ENCODE results near the gene FGR.
A peak's percentile ranks its signal among the peaks of the same experiment; 100 is the strongest.
"Not testable (repeated sequence)": the region's sequence is repeated elsewhere in the genome, so short reads cannot be mapped to it uniquely, and the experiment has no call there.

FGR gene

DNA sequence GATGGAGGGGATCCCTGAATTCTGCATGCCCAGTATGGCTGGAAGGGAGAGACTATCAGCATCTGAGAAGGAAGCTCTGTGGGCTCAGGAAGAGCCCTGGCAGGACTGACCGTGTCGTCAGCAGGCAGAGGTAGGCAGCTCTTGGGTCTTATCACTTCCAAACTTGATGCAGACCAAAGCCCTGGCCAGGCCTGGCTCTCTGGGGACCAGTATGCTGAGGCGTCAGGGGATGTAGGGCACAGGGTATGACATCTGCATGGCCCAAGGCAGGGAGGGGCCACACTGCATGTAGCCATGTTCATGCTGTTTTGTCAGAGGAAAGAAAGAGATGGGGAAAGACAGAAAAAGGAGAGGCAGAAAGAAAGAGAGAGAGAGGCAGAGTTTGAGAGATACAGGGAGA is 6.3 kb downstream of the FGR start:
- FAIRE-seq = peak; percentile 81
- DNase-seq (ENCODE audit: insufficient read length, low spot score) = no peak
- TF ChIP-seq POU2F2 (IDR thresholded peaks at IDR 0.05; ENCODE audit: low read depth, low read length) (no peak), POLR2AphosphoS5 (IDR thresholded peaks at IDR 0.05; ENCODE audit: low read depth, low read length) (no peak), SPI1 (IDR thresholded peaks at IDR 0.05; ENCODE audit: low read depth, low read length) (no peak), PAX5 (IDR thresholded peaks at IDR 0.05; ENCODE audit: insufficient read depth, low read length, severe bottlenecking) (no peak), TAF1 (IDR thresholded peaks at IDR 0.05; ENCODE audit: low read depth, low read length) (no peak), POLR2A (IDR thresholded peaks at IDR 0.05; ENCODE audit: low read depth, low read length) (no peak)

DNA sequence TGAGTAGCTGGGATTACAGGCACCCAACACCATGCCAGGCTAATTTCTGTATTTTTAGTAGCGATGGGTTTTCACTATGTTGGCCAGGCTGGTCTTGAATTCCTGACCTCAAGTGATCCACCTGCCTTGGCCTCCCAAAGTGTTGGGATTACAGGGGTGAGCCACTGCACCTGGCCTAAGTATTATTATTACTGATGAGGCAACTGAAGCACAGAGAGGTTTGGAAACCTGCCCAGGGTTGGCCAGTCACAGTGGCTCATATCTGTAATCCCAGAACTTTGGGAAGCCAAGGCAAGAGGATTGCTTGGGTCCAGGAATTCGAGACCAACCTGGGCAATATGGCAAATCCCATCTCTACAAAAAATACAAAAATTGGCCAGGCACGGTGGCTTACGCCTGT is 7.3 kb downstream of the FGR start:
- DNase-seq (ENCODE audit: insufficient read length, low spot score); FAIRE-seq: not testable (repeated sequence)

DNA sequence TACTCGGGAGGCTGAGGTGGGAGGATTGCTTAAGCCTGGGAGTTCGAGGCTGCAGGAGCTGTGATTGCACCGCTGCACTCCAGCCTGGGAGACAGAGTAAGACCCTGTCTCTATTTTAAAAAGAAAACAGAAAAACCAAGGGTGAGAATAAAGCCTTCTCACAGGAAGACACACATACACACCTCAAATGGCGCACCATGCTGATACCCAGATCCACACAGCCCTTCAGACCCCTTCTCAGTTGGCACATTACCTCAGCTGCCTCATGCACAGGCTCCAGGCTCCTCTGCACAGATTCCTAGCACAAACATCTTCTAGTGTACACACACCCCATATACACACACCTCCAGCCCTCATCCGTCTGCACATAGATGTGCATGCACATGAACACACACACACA is 7.9 kb downstream of the FGR start:
- DNase-seq (ENCODE audit: insufficient read length, low spot score) (no peak), FAIRE-seq (peak; percentile 41)
- TF ChIP-seq TAF1 (IDR thresholded peaks at IDR 0.05; ENCODE audit: low read depth, low read length) (no peak), PAX5 (IDR thresholded peaks at IDR 0.05; ENCODE audit: insufficient read depth, low read length, severe bottlenecking) (no peak), POU2F2 (IDR thresholded peaks at IDR 0.05; ENCODE audit: low read depth, low read length) (no peak)

DNA sequence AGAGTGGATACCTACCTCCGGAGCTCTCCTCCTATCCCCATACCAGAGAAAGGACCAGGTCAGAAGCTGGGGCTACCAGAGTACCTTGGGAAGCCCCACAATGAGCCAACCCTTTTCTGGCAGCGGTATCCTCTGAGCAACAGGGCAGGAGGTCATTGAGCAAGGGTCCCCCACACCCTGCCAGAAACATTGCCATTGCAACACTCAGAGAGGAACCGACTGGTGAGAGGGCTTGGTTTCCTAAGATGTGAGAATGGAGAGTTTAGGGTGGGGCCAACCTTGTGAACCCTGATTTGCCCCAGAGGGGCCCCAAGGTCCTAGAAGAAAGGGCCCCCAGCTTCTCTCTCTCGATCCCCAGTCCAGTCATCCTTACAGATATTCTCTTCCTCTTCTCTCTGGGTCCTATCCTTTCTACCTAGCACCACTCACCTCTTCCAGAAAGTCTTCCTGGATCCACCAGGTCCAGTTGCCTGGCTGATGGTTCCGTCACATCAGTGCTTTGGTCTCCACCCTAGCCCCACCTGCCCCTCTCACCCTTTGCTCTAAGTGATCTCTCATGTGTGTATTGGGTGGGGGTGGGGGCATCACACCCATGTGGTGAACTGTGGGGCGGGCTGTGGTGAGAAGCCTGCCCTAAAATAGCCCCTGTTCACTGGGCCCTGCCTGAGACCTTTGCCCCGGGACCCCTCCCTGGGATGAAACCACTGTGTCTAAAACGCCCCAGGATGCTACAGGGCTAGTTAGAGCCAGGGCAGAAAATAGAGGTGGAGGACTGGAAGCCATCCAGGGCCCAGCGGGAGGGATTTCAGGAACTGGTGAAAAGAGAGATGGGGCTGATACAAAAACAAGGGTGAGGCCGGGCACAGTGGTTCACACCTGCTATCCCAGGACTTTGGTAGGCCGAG is 8.7 kb downstream of the FGR start:
- DNase-seq (ENCODE audit: insufficient read length, low spot score) (no peak), FAIRE-seq (peak; percentile 88)
- TF ChIP-seq PAX5 (IDR thresholded peaks at IDR 0.05; ENCODE audit: insufficient read depth, low read length, severe bottlenecking) (peak; percentile 11), TAF1 (IDR thresholded peaks at IDR 0.05; ENCODE audit: low read depth, low read length) (peak; percentile 33), POU2F2 (IDR thresholded peaks at IDR 0.05; ENCODE audit: low read depth, low read length) (no peak), POLR2A (IDR thresholded peaks at IDR 0.05; ENCODE audit: low read depth, low read length) (peak; percentile 74; the same call in 1 of the 2 replicates), SPI1 (IDR thresholded peaks at IDR 0.05; ENCODE audit: low read depth, low read length) (peak; percentile 48), POLR2AphosphoS5 (IDR thresholded peaks at IDR 0.05; ENCODE audit: low read depth, low read length) (peak; percentile 61; the same call in 1 of the 2 replicates)

DNA sequence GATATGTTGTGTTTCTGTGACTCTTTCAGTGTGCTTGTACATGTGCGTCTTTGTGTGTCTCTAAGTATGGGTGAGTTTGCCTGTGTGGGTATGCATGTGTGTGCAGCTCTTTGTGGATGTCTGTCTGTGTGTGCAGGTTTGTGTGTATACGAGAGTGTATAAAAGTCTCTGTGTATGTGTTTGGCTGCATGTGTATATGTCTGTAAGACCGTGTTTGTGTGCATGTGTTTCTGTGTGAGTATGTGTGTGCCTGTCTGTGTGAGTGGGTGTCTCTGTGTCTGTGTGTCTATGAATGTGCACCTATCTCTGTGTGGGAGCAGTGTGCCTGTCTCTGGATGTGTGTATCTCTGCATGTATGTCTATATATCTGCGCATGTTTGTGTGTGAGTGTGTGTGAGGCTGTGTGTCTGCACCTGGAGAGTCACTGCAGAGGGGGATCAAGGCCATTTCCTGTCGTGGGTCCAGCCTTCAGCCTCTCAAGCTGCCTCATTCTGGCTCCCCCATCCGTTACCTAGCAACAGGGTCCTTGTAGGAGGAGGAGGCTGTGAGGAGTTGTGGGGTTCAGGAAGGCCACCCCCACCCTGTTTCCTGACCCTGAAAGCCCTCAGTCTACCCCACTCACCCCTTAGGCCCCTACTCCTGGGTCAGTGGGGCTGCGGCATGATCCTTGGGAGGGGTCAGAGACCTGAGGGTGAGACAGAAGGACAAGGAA is 10.4 kb downstream of the FGR start:
- DNase-seq (ENCODE audit: insufficient read length, low spot score) = no peak
- TF ChIP-seq POLR2A (IDR thresholded peaks at IDR 0.05; ENCODE audit: low read depth, low read length) (no peak), TAF1 (IDR thresholded peaks at IDR 0.05; ENCODE audit: low read depth, low read length) (no peak), POLR2AphosphoS5 (IDR thresholded peaks at IDR 0.05; ENCODE audit: low read depth, low read length) (no peak), PAX5 (IDR thresholded peaks at IDR 0.05; ENCODE audit: insufficient read depth, low read length, severe bottlenecking) (no peak)
- FAIRE-seq = no peak

DNA sequence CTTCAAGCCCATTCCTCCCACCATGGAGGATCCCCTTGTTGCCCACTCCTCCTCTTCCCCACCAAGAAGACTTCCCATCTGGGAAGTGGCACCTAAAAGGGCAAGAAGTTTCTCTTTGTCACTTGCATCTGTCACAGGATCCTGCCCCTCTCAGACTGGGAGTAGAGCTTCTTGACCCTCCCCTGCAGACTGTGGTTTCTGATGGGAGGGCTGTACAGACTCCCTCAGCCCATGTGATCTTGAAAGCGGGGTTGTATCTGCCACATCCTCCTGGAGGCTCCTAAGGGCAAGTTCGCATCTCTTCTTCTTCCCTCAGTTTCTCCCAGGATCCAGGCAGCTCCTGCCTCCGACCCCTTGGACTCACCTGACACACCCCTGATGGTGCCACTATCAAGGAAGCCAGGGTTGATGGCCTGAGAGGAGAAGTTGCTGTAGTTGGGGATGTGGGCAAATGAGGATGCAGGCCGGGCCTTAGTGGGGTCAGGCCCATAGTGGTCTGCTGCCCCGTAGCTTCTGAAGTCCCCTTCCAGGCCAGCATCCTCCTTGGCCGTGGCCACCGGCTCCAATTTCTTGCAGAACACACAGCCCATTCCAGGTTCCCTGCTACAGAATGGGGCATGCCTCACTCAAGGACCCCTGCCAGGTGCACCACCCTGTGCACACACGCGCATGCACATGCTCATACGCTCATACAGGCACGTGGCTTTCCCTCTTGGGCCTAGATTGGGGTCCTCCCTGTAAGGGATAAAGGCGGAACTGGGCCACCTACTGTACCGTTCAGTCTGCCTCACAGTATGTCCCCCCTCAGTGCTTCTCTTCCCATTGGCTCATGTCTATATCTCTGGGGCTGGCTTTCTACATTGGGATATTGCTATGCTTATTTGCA is 11.4 kb downstream of the FGR start:
- DNase-seq (ENCODE audit: insufficient read length, low spot score) (no peak), FAIRE-seq (peak; percentile 62)
- TF ChIP-seq POLR2A (IDR thresholded peaks at IDR 0.05; ENCODE audit: low read depth, low read length) (peak; percentile 43; the same call in 1 of the 2 replicates), SPI1 (IDR thresholded peaks at IDR 0.05; ENCODE audit: low read depth, low read length) (no peak)

DNA sequence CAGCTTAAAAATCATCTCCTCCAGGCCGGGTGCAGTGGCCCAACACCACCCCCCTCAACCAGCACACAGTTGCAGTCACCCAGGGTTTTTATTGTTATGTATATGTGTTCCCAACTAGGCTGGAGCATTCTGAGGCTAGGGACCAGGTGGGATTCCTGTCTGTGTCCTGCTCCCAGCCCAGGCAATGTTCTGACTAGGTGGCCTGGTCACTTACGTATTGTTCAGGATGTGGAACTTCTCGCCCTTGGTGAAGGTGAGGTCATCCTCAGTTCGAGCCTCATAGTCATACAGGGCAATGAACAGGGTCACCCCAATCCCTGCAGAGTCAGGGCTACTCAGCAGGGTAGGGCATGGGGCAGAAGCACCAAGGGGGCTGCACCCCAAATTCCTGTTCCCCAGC is 12.2 kb downstream of the FGR start:
- FAIRE-seq = peak; percentile 80
- no peak for DNase-seq (ENCODE audit: insufficient read length, low spot score)
- TF ChIP-seq POLR2A (IDR thresholded peaks at IDR 0.05; ENCODE audit: low read depth, low read length) = no peak
- TF ChIP-seq SPI1 (IDR thresholded peaks at IDR 0.05; ENCODE audit: low read depth, low read length) = no peak
- TF ChIP-seq POLR2AphosphoS5 (IDR thresholded peaks at IDR 0.05; ENCODE audit: low read depth, low read length) = no peak
- no peak for TF ChIP-seq POU2F2 (IDR thresholded peaks at IDR 0.05; ENCODE audit: low read depth, low read length)
- no peak for TF ChIP-seq TAF1 (IDR thresholded peaks at IDR 0.05; ENCODE audit: low read depth, low read length)
- no peak for TF ChIP-seq PAX5 (IDR thresholded peaks at IDR 0.05; ENCODE audit: insufficient read depth, low read length, severe bottlenecking)

DNA sequence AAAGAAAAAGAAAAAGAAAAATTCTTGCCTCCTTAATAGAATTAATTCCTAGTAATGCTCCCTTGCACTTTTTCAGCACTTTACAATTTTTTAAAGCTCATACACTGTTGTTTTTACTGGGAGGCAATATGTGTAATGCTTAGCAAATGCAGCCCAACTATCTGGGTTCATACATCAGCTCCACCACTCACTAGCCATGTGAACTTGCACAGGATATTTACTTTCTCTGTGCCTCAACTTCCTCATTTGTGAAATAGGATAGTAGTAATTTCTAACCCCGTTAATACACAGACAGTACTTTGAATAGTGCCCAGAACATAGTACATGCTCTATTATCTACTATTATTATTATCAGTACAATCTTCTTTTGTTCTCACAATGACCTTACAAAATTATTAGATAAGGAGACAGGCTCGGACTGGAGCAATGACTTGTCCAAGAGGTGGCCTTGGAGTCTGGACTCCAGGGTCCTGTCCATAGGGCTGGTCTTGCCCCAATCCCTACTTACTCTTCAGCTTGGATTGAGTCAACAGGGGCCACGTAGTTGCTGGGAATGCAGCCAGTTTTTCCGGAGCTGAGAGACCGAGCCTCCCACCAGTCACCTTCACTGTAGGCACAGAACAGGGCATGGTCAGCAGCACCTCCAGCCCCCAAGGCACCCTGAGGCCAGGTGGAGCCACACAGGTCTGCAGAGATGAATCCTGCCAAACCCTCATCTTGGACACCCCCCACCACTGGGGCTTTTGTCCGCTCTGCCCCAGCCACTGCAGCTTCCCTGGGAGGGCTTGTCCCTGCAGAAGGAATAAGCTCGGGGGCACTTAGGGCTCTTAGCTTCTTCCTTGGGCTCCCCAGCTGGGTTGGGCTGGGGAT is 13.7 kb downstream of the FGR start:
- FAIRE-seq (peak; percentile 54), DNase-seq (ENCODE audit: insufficient read length, low spot score) (no peak)
- TF ChIP-seq POLR2A (IDR thresholded peaks at IDR 0.05; ENCODE audit: low read depth, low read length) (no peak; the same call in 1 of the 2 replicates), POLR2AphosphoS5 (IDR thresholded peaks at IDR 0.05; ENCODE audit: low read depth, low read length) (no peak), TAF1 (IDR thresholded peaks at IDR 0.05; ENCODE audit: low read depth, low read length) (no peak), POU2F2 (IDR thresholded peaks at IDR 0.05; ENCODE audit: low read depth, low read length) (no peak), PAX5 (IDR thresholded peaks at IDR 0.05; ENCODE audit: insufficient read depth, low read length, severe bottlenecking) (no peak), SPI1 (IDR thresholded peaks at IDR 0.05; ENCODE audit: low read depth, low read length) (no peak)

DNA sequence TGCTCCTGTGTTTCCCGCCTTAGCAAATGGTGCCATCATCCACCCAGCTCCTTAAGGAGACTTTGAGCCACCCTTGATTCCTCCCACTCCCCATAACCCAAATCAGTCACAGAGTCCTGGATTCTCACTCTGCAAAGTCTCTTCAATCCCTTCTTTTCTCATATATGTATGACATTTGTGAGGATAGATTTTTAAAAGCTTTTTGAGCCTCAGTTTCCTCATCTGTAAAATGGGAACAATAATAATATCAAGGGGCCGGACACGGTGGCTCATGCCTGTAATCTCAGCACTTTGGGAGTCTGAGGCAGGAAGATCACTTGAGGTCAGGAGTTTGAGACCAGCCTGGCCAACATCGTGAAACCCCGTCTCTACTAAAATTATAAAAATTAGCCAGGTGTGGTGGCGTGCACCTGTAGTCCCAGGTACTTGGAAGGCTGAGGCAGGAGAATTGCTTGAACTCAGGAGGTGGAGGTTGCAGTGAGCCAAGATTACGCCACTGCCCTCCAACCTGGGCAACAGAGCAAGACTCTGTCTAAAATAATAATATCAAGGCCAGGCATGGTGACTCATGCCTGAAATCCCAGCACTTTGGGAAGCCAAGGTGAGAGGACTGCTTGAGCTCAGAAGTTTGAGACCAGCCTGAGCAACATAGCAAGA is 15.1 kb downstream of the FGR start:
- FAIRE-seq; DNase-seq (ENCODE audit: insufficient read length, low spot score): not testable (repeated sequence)
